HG03103 (cell line): ENCODE data around the gene DRICH1.
"Not testable (repeated sequence)": the region's sequence is repeated elsewhere in the genome, so short reads cannot be mapped to it uniquely, and the experiment has no call there.

Source experiments
- ATAC-seq: cut with Tn5 transposase; IDR thresholded peaks from one replicate; pipeline ENCODE4 v1.9.1; 2021; ENCODE audit warnings: low read depth; ENCODE audit not compliant: unreplicated experiment

Gene DRICH1

DNA sequence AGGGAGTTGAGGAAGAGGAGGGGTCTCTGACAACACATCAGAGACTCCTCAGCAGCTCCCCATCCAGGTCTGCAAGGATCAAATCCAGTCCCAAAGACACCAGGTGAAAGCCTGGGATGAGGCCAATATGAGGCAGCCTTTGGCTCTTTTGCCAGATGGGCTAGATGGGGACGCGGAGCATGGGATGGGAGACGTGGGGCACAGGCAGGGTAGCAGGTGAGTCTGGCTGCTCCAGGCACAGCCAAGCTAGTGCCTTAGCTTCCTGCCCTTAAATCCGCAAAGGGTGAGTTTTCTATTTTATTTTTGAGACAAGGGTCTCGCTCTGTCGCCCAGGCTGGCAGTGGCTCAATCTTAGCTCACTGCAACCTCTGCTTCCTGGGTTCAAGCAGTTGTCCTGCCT lies 19.6 kb upstream of the DRICH1 start:
- ATAC-seq: no peak

- ATAC-seq: no peak
These were observed 17.0 kb upstream of the DRICH1 start for GRCh38 chr22:23649071-23649501.

DNA sequence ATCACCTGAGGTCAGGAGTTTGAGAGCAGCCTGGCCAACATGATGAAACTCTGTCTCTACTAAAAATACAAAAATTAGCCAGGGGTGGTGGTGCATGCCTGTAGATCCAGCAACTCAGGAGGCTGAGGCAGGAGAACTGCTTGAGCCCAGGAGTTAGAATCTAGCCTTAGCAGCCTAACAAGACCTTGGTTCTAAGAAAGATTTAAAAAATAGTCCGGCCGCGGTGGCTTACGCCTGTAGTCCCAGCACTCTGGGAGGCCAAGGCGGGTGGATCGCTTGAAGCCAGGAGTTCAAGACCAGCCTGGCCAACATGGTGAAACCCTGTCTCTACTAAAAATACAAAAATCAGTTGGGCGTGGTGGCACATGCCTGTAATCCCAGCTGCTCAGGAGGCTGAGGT lies 14.4 kb upstream of the DRICH1 start:
- not testable (repeated sequence) for ATAC-seq

GRCh38 chr22:23640206-23640605 lies 8.1 kb upstream of the DRICH1 start:
- not testable (repeated sequence) for ATAC-seq

GRCh38 chr22:23639661-23640060 lies 7.5 kb upstream of the DRICH1 start:
- no peak for ATAC-seq

DNA sequence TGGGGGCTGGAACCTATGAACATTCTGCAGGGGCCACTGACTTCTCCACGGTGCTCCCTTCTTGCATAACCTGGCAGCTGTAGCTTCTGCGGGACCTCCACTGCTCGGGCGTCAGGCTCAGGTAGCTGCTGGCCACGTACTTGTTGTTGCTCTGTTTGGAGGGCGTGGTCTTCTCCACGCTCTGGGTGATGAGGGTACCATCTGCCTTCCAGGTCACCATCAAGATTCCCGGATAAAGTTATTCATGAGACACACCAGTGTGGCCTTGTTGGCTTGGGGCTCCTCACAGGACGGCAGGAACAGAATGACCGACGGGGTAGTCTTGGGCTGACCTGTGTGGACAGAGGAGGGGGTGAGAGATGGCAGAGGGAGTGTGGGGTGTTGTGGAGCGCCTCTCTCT lies 6.5 kb upstream of the DRICH1 start:
- no peak for ATAC-seq

DNA sequence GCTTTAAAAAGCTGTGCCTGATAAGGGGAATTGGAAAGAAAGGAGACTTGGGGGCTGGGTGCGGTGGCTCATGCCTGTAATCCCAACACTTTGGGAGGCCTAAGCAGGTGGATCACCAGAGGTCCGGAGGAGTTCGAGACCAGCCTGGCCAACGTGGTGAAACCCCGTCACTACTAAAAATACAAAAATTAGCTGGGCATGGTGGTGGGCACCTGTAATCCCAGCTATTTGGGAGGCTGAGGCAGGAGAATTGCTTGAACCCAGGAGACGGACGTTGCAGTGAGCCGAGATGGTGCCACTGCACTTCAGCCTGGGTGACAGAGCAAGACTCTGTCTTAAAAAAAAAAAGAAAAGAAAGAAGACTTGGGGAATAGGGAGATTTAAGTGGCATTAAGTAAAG lies 3.2 kb upstream of the DRICH1 start:
- not testable (repeated sequence) for ATAC-seq

- not testable (repeated sequence) for ATAC-seq
These were observed 3.9 kb downstream of the DRICH1 start for GRCh38 chr22:23628056-23628743.

GRCh38 chr22:23627401-23628055 lies 4.6 kb downstream of the DRICH1 start:
- not testable (repeated sequence) for ATAC-seq

DNA sequence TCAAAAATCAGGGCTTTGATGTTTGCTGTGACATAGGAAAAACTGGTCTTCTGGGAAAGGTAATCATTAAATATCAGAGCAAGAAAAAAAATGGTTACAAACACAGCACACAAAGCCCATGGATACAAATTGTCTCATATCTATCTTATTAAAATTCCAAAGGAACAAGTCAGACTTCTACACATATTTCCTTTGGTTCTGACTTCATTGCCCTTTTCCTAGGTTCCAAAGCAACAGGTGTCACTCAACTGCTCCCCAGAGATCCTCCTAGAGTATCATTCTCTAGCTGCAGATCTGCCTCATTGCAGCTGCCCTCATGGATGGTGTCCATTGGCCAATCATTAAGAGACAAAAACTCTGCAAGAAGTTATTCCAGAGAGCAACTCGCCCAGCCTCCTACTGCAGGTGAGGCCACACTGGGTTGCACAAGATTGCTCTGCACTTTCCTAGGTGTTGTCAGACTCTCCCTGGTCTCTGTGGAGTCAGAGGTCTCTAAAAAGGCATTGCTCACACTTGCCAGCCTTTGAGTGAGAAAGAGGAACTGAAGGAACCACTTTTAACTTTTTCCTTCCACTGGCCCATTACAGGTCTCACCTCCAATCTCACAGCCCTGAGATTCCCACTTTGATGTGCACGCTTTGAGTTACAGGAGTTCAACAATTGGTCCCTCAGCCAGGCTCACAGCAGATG lies 5.7 kb downstream of the DRICH1 start:
- no peak for ATAC-seq

DNA sequence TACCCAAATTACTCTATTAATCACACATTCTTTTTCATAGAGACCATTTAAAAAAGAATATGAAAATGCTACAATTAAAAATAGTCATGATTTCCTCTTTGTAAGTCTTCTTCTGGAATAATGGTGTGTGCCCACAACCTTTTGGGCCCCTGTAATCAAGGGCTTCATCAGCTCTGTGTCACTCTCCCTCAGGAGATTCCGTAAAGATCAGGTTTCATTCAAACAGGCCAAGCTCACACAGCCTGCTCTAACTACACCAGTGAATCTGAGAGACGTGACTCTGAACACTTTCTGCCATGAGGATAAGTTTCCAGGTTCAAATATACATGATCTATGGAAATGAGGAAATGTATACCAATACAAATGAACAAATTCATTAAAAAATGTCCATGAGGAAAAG lies 9.5 kb downstream of the DRICH1 start:
- ATAC-seq: no peak

- ATAC-seq: not testable (repeated sequence)
These were observed 10.2 kb downstream of the DRICH1 start for GRCh38 chr22:23621916-23622315.

DNA sequence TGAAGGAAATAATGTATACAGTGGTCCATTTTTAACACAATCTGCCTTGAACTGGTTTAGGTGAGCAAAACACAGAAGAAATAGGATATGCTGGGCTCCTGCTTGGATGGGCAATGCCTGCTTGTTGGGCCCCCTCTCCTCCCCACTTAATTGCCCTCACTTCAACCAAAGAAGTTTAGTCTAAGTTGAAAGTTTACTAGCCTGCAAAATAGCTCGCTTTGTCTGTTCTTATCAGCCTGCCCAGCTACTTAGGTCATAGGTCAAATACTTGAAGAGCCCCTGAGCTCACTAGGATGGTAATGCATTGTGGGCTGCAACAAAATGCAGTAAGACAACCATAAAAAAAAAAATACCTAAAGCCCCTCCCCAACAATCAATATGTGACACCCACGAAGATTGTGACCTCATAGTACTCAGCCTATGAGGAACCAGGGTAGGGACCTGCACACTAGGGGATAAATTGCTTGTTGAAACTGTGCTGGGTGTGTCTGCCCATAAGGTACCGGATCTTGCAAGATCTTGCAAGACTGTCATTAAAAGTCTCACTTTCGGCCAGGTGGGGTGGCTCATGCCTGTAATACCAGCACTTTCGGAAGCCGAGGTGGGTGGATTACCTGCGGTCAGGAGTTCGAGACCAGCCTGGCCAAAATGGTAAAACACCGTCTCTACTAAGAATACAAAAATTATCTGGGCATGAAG lies 10.9 kb downstream of the DRICH1 start:
- no peak for ATAC-seq

- ATAC-seq: no peak
These were observed 18.7 kb downstream of the DRICH1 start for GRCh38 chr22:23613193-23613972.

DNA sequence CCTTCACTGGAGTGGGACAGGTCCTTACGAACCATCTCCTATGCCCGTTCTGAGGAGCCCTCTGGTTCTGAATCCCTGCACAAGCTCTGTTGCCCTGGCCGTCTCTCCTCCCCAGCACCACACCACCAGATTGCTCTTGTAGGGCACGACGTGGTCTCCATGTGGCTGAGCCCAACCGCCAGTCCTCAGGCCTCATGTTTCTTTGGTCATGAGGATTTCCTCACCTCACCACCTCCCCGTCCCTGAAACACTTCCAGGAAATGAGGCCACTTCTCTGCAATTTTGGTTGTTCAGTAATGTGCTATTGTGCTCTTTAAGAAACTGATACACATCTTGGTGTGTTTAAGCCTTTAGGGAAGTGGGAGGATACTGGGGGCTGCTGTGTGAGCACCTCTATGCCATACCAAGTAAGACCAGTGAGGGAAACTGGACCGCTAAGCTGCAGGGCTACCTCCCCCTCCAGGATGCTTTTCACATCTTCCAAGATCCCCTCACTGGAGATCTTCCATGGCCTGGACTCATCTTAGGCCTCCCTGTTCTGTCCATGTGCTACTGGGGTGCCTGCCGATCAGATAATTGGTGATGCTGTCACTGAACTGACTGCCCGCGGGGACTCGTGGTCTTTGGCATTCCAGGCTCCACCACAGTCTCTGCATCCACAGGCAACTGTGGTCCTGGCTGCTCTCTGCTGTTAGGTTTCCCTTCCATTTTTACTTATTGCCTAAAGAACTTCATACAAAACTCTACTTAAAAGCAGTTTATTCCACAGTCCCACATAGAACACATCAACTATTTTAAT lies 21.9 kb downstream of the DRICH1 start:
- ATAC-seq: no peak

- no peak for ATAC-seq
These were observed 23.5 kb downstream of the DRICH1 start for GRCh38 chr22:23608583-23608982.

DNA sequence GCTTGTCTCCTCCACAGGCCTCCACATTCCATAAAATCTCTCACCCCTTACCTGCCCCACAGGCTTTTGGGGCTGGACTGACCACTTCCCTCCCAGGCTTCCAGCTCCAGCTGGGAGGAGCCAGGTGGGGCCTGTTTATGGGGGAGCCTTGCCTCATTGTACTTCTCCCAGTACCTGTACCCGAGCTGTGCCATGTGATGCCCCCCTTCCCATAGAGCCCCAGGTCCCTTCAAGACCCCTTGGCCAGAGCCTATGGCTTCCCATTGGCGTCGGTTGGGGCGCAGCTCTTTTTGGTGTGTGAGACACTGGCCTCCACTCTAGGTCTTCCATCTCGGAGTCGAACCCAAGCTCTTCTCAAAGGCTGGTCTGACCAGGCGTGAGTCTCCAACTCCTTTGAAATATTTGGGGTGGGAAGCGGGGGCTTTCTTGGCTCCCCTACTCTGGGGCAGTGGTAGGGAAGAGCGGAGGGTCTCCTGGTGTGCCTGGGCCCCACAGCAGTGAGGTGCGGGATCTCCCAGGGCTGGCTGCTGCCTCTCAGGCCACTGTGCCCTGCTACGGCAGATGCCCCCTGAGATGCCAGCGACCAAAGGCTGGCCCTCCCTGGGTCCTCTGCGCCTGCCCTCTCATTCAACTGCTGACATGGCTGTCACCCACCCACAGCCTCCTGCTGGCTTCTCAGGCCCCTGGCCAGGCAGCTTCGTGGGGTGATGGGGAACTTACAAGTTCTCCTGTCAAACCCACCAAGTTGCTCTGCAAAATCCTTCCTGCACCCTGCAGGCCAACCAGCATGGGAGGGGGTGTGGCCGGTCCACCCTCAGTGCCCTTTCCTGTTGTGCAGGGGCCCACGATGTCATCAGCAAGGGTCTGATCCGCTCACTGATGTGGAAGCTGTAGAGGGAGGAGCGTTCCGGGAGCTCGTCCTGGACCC lies 25.7 kb downstream of the DRICH1 start:
- ATAC-seq: no peak

GRCh38 chr22:23604939-23605712 lies 27.0 kb downstream of the DRICH1 start:
- no peak for ATAC-seq
